ENCODE data around the gene SWAP70. TPM values are rescaled to one million over a fixed set of nuclear protein-coding genes. Genes with fewer than 3 reads are reported as not detected.

SWAP70 gene
- total and polyA plus RNA-seq, 2 experiments from 2014 or later: 30.3 to 33.3 TPM

GRCh38 chr11:9626496-9627394 is 37.1 kb upstream of the SWAP70 start:
- Histone ChIP-seq H3K27me3 (ENCODE audit: insufficient read depth) (no peaks in the 10 kb centered on the region), H3K27ac (ENCODE audit: low read depth) (peak overlapping the region; percentile 76), H3K79me2 (replicated peaks; ENCODE audit: insufficient read depth) (no peaks in the 10 kb centered on the region), H3K36me3 (ENCODE audit: insufficient read depth) (no peaks in the 10 kb centered on the region), H3K4me1 (ENCODE audit: insufficient read depth) (peaks cover 20% of the 10 kb centered on the region), H3K4me3 (no peak overlapping the region), H2AFZ (peak overlapping the region; percentile 10; the same call in 1 of the 2 replicates), H4K20me1 (replicated peaks; ENCODE audit: insufficient read depth) (no peaks in the 10 kb centered on the region), H3K4me2 (peak overlapping the region; percentile 32), H3F3A (replicated peaks; ENCODE audit: low read depth) (no peaks in the 10 kb centered on the region; the same call in 1 of the 2 replicates), H3K9me2 (ENCODE audit: insufficient read depth) (no peaks in the 10 kb centered on the region)
- Mint-ChIP-seq H3K36me3 (ENCODE audit: low read depth) (peaks cover 14% of the 10 kb centered on the region), H3K27ac (peak overlapping the region; percentile 97), H3K4me1 (peaks cover 44% of the 10 kb centered on the region), H3K9me3 (peaks cover 9% of the 10 kb centered on the region), H3K4me3 (peak overlapping the region; percentile 31), H3K27me3 (ENCODE audit: insufficient read depth, low read depth, poor library complexity) (peaks cover 19% of the 10 kb centered on the region)
- TF ChIP-seq, protein P1, sequence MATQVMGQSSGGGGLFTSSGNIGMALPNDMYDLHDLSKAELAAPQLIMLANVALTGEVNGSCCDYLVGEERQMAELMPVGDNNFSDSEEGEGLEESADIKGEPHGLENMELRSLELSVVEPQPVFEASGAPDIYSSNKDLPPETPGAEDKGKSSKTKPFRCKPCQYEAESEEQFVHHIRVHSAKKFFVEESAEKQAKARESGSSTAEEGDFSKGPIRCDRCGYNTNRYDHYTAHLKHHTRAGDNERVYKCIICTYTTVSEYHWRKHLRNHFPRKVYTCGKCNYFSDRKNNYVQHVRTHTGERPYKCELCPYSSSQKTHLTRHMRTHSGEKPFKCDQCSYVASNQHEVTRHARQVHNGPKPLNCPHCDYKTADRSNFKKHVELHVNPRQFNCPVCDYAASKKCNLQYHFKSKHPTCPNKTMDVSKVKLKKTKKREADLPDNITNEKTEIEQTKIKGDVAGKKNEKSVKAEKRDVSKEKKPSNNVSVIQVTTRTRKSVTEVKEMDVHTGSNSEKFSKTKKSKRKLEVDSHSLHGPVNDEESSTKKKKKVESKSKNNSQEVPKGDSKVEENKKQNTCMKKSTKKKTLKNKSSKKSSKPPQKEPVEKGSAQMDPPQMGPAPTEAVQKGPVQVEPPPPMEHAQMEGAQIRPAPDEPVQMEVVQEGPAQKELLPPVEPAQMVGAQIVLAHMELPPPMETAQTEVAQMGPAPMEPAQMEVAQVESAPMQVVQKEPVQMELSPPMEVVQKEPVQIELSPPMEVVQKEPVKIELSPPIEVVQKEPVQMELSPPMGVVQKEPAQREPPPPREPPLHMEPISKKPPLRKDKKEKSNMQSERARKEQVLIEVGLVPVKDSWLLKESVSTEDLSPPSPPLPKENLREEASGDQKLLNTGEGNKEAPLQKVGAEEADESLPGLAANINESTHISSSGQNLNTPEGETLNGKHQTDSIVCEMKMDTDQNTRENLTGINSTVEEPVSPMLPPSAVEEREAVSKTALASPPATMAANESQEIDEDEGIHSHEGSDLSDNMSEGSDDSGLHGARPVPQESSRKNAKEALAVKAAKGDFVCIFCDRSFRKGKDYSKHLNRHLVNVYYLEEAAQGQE (IDR thresholded peaks at IDR 0.05; ENCODE audit: unreplicated experiment): no peak
- peak; percentile 76 for TF ChIP-seq ZNF462 (CRISPR knock-in tag; IDR thresholded peaks at IDR 0.05)
- TF ChIP-seq ZNF331 (CRISPR knock-in tag; IDR thresholded peaks at IDR 0.05; ENCODE audit: low read depth): peak; percentile 10; the same call in 1 of the 2 replicates
- no peak for TF ChIP-seq EZH2 (IDR thresholded peaks at IDR 0.05; ENCODE audit: low read depth, unreplicated experiment)
- DNase-seq (ENCODE audit: low spot score) (peak; percentile 82), ATAC-seq (peak; percentile 98)
